ENCODE results near the gene ADGRG3. TPM values are rescaled to one million over a fixed set of nuclear protein-coding genes. Genes with fewer than 3 reads are reported as not detected.
A peak's percentile ranks its signal among the peaks of the same experiment; 100 is the strongest.

Gene ADGRG3
- total RNA-seq, 1 donor from 2014 or later = 0.16 TPM

DNA sequence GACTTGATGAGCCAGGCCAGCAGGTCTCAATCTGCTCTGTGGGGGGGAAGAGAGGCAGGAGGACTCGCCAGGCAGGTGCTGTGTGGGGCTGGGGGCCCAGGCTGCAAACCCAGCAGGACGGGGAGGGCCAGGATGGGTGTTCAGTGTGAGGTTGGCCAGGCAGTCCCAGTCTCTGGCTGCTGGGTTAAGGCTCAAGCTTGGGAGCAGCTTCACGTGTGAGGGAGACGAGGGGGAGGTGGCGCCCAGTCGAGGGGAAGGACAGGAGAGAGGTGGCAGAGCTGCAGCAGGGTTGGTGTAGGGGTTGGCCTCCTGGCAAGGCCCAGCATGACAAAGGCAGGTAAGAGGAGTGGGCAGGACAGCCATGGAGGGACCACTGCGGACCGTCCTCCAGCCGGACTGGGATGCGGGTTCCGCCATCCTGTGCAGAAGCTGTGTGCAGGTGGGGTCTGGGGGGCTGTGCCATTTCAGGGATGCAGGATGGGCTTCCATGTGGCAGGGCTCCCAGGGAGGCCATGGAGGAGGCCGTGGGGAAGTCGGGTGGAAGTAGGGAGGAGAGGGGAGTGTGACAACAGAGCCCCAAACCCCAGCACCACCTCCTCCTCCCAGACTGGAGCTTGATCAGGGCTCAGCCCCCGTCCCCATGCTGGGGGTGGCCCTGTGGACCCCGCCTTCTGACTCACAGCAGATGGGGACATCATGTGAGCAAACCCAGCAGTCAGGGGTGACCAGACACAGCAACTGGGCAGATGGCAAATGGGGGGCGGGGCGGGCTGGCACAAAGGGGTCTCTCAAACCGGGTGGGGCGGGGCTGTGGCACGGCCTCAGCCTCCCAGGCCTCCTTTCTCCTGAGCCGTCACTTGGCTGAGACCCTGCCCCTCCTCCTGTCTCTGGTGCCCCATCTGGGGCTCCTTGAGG is 36.9 kb upstream of the ADGRG3 start:
- DNase-seq = peak; percentile 50

DNA sequence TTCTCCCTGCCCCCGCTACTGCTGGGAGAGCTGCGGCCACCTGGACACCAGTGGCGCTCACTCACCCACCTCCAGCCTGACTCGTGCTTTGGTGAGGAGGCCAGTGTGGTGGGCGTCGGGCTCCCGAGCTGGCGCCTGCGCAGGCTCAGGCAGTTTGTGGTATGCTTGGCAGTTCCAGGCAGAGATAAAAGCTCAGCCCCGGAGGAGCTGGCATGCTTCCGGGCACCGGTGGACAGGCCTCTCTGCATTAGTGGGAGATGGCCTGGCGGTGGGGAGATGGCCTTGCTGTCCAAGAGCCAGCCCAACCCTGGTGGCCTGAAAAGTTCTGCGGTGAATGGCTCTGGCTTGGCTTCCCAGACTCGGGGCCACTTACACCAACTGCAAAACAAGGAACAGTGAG is 35.5 kb upstream of the ADGRG3 start:
- DNase-seq = peak; percentile 52

DNA sequence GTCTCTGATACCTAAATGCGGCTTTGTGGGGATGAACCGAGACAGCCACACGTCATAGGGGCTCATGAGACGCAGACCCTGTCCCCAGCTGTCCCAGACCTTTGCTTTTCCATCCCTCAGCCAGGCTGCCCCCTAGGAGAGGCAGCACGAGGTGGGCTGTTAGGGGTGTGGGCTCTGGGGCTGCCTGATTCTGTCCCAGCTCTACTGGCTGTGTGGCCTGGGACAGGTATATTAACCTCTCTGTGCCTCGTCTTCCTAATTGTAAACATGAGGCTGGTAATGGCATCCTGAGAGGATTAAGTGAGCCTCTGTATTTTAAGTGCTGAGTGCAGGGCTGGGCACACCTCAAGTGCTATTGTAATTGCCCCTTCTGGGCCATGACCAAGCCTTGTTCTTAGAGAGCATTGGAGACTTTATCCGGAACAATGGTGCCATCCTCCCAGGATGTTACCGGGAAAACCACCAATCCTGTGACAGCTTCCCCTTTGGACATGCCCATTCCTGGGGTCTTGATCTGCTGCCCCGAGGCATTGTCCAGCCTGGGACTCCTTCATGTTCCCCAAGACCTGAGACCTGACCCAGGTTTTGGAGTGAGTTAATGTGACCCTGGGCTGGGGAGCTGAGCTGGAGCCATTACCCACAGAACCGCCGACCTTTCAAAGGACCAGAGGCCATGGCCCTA is 34.6 kb upstream of the ADGRG3 start:
- no peak for DNase-seq

DNA sequence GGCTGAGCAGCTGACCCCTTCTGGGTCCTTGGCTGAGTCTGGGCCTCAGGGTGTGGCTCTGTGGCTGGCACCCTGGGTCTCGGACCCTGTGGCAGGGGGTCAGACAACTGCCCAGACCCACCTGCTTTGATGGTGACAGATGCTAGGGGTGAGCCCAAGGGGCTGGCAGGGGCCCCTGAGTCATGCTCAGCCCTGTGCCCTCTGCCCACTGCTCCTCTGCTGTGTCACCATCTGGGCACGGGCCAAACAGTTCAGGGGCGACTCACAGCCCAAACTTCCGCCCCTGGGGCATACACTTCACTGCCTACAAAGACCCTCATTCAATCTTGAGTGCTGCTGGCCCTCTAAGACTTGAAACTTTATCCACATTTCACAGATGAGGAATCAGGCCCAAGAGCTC is 33.9 kb upstream of the ADGRG3 start:
- DNase-seq = no peak

DNA sequence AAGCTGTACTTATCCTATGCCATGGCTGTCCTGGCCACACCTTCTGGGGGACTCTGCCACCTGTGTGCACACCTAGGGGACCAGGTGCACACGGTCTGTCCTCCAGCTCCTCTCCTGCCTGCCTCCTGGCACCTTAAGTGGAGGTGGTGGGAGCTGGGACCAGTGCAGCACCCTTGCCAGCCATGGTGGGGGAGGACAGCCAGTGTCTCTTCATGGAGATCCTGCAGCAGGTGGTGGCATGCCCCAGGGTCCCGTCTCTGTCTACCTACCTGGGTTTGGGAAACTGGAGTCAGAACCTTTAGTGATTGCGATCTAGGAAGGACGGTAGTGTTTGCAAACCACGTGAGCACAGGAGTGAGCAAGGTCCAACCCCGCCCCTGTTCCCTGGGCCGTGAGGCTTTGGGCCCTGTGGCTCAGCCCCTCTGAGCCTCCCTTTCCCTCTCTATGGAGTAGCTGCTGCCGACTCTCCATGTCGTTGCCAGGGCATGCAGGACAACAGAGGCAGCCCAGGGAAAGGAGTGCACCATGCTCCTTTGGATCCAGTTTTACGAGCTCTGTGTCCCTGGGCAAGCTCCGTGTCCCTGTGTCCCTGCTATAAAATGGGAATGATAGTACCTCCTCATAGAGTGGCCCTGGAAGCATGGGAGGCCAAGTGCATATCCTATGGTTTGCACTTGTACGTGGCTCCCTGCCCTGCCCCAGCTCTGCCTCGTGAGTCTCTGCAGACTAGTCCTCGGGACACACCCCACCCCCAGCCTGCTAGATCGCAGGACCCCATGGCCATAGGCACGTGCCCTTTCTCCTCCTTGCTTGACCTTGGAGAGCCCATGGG is 32.6 kb upstream of the ADGRG3 start:
- DNase-seq = no peak

DNA sequence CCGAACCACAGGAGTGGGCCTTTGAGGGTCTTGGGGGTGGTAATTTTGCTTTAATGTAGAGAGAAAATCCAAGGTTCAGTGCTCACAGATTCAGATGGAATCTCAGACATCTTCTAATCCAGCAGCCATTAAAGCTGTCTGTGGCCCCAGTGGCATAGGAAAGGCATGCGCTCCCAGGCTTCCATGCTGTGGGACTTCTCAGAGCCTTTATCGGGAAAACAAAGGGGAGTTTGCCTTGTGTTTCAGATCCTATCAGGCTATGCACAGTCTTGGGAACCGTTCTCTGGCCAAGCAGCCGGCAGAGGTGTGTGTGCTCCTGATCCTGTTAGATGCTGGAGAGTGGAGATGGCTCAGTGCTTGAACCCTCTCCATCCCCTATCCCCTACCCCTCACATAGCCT is 31.9 kb upstream of the ADGRG3 start:
- no peak for DNase-seq

DNA sequence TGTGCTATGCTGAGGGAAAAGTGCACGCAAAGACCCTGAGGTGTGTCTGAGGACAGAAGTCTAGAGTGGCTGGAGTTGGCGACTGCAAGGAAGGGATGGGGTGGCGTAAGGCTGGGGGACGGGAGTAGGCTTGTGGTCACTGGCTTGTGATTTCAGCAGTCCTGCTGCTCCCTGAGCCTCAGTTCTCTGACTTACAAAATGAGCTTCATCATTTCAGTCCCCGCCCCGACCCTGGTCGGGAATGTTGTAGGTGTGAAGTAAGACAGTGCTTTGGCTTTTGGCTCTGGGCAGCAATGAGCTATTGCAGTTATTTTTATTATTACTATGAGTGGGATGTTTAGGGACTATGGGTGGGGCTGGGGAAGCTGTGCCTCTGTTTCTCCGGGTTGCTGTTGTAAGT is 31.1 kb upstream of the ADGRG3 start:
- no peak for DNase-seq

DNA sequence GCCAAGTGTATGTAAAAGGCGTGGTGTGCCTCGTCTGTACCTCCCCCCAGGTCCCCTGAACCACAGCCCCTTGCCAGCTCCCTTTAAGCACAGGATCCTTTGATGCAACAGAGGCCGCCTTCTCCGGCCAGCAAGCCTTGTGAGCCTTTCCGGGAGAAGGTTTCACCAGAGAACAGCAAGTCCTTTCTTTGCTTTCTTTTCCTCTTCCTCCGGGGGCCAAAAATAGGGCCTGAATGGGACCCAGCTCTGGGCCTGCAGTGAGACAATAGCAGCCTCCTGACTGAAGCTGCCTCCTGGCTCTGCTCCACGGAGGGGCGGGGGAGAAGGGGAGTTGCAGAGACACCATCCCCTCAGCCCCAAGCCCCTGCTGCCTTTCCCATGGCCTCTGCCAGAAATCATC is 30.7 kb upstream of the ADGRG3 start:
- DNase-seq = peak; percentile 49

DNA sequence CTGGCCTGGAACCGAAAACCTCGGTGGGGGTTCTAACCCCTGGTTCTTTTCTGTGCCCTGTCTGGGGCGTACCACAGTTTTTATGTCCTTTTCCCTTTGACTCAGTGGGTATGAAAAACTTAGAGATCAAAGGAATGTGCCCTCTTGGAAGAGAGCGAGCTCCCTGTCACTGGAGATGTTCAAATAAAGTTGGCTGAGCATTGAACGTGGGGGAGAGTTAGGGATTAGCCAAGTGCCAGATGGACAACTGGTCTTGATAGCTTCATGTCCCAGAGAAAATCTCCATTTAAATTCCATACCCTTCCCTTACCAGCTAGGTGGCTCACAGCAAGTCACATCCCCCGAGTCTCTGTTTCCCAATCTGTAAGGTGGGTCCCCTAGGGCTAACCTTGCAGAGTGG is 30.1 kb upstream of the ADGRG3 start:
- no peak for DNase-seq

DNA sequence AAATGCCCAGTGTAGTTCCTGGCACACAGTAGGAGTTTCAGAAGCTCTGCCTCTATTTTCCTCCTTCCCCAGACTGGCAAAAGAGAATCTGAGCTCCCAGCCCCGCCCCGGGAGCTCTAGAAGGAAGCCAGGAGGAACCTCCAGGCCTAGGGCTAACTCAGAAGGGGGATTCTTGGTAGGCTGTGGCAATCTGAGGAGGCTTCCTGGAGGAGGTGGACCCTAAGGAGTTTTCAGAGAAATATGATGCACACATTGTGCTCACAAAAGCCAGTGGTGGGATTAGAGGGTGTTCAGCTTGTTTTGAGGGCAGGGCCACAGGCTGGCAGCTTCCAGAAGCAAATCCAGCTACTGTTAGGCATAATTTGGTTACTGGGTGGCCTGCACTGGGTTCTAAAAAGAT is 29.7 kb upstream of the ADGRG3 start:
- no peak for DNase-seq

DNA sequence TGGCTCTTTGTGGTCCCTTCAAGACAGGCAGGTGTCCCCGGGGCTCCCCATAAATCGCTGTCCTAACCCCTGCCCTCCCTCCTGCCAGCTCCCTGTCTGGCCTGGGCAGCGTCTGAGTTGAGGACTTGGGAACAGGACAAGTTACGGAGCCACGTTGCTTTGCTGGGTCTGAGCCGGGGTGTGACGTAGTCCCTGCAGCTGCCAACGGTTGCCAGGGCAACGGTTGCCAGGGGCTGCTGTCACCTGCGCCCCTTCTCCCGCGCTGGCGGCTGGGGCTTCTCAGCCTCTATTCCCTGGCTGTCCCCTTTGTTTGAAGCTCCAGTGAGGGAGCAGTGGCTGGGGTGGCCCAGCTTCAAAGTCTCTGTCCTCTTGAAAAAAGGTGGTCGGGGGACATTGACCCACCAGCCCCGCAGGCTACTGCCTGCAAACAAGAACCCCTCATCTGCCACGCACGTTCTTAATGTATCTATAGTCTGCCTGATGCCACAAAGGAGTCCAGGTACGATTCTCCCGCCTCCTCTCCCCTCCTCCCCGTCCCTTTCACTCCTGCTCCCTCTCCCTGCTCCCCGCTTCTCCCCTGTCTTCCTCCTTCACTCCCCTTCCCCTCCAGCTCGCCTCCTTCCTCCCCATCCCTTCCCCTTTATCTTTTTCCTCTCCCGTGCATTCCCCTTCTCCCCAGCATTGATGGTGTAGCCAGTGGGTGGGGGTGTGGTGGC is 28.8 kb upstream of the ADGRG3 start:
- peak; percentile 55 for DNase-seq

DNA sequence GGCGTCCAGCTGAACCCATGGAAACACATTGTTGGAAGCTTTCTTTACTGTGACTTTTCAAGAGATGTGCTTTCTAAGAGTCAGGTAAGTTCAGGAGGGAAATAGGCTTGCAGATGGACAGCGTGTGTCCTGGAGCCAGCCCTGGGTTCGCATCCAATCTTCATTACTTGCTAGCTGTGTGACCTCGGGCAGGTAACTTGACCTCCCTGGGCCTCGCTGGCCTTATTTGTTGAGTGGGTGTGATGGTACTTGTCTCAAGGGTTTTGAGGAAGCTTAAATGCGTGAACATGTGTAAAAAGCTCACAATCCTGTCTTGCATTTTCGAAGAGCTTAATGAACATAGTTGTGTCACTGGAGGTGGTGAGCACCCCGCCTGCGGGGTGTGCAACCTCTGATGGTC is 27.9 kb upstream of the ADGRG3 start:
- DNase-seq = no peak

DNA sequence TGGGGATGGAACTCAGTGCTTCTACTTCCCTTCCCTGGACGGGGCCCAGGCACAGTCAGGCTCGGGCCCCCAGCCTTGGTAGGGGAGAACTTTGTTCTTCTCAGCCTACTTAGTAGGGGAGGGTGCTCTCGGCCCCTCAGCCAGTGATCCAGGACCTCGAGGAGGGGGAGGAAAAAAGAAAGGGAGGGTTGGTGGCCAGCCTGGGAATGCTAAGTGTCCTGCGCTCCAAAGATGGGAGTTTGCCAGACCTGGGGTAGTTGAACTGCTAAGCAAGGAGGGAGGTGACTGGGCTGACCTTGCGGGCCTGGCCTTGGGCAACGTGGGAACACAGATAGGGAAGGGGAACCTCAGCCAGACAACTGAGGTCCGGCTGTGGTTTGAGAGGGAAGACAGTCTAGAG is 27.5 kb upstream of the ADGRG3 start:
- DNase-seq = peak; percentile 16

DNA sequence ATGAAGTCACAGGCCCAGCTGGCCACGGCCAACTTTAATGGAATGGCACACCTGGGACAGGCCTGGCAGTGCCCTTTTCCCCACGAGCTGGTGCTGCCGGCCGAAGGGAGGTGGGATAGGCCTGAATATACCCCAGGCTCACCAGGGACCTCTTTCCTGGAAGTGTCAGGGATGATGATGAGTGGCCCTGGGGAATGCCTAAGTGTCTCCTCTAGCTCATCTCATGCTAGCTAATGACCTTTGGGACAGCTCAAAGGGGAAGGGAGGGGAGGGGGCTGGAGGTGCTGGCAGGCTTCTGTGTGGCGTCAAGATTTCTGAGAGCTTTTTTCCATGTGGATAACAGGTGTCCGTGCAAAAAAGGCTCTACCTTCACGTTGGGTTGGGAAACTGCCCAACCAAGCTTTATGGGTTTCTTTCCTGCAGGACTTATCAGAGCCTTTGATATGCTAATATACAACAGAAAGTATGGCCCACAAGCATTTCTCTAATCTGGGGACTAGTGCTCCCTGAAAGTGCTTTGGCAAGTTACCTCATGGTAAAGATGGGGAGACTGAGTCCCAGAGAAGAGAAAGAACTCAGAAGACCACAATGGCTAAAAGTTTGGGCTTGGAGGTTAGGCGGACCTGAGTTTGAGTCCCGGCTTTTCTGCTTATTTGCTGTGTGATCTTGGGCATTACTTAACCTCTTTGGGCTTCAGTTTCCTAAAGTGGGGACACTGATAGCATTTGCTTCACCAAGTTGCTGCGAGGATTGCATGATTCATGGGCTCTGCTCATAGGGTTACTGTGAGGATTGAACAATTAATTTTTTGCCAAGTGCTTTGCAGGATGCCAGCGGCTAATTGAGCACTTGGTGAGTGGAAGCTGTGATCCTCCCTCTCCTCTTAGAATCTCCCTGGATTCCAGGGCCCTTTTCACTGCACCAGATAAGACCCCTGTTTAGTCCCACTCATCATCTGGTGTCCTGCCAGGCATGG is 25.7 kb upstream of the ADGRG3 start:
- DNase-seq = no peak

DNA sequence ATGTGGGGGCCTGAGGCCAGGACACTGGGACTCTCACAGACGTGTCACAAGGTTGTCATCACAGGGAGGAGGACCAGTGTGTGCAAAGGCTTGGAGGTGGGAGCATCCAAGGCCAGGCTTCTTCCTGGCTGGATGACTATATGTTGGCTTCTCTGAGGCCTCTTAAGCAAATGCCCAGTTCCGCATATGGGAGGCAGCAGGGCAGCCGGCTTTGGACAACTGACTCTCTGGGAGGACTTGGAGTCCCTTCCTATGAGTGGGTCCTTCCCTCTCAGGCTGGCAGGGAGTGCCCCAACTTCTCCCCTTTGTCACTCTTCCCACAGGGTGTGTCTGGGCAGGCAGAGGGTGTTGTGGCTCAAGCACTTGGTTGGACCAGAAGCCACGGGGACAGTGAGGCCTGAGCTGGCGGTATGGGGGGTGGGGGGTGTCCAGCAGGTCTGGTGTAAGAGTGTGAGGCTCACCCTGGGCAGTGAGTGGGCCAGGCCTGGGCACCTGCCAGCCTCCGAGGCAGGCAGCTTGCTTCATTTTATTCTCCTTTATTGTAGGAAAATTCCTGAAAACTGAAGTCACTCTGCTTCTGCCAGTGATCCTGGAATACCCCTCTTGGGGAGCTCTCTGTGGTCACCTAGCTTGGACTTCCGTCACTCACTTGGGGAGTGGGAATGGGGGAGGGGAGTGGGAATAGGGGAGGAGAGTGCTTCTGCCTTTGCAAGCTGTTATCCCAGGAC is 24.8 kb upstream of the ADGRG3 start:
- DNase-seq = no peak

DNA sequence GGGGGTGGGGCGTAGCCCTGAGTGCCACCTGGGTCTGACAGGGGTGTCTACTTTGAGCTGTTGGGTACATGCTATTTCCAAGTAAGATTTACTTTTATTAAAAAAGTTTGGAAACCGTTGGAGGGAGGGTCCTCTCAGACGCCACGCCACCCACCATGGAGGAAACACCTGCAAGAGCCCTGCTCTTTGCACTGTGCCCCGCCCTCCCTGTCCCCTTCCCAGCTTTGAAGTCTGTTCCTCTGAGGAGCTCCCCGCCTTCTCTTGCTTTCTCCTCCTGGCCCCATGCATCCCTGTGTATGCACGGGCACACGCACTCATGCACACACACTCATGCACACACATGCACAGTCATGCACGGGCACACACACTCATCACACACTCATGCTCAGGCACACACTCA is 24.2 kb upstream of the ADGRG3 start:
- DNase-seq = no peak

DNA sequence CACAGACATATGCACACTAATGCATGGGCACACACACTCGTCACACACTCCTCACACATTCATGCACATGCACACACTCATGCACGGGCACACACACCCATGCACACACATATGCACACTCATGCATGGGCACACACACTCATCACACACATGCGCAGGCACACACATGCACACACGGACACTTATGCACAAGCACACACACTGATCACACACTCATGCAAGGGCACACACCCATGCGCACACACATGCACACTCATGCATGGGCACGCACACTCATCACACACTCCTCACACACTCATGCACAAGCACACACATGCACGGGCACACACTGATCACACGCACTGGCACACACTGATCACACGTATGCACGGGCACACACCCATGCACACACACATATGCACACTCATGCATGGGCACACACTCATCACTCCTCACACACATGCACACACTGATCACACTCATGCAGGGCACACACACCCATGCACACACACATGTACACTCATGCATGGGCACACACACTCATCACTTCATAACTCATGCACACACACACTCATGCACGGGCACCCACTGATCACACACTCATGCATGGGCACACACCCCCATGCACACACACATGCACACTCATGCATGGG is 23.6 kb upstream of the ADGRG3 start:
- DNase-seq = no peak

DNA sequence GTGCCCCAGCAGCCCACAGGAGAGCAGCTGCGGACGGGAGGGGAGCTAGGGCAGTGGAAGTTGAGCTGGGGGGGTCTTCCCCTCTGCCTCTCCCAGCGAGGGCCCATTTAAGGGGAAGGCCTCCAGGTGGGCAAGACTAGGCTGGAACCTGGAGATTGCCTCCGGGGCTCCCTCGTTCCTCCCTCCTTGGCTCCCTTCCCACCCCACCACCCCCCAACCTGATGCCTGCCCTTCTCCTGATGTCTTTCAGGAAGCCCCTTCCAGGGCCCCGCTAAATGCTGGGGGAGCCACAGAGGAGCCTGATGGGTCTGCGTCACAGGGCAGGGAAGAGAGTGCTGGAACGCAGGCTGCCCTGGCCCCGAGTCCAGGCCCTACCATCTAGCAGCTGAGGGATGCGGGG is 22.9 kb upstream of the ADGRG3 start:
- DNase-seq = no peak

DNA sequence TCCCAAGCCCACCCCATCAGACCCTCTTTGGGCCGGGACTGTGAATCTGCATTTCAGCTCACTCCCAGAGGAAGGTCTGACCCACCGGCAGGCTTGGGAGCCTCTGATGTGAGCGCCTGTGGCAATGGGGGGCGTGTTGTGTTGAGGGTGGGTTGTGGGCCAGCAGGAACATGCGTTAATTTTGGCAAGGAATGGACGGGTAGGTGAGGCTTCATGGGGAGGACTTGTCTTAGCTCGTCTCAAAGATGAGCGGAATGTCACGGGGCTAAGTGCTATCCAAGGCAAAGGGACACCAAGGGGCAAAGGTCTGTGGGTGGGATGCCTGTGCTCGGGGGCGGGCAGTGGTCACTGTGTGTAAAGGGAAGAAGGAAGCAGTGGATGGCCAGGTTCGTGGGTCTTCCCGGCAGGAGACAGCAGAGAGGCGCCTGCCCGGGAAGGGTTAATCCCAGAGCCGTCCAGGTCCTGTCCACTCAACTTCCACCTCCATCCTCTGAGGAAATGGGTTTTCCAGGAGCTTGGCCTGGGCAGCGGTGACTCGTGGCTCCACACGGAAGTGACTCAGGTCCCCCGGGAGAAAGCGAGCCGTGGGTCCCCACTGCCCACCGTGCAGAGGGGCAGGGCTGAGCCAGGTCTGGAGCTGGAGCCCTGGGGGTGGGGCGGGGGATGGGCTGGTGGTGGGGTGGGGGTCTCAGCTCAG is 22.3 kb upstream of the ADGRG3 start:
- no peak for DNase-seq

Measured in occipital lobe (tissue), 2 donors.